HL-60 (cell line): ENCODE data around the gene FAM177A1.

Experiments
- GABPA ChIP-seq: IDR thresholded peaks from 2 replicates; pipeline ENCODE4 v1.6.1; 2012; ENCODE audit warnings: low read depth
- POLR2AphosphoS5 ChIP-seq: IDR thresholded peaks from 2 replicates; pipeline ENCODE4 v1.6.1; 2012; ENCODE audit warnings: low read depth
- SPI1 ChIP-seq: IDR thresholded peaks from 2 replicates; pipeline ENCODE4 v1.6.1; 2012; ENCODE audit warnings: low read depth, mild to moderate bottlenecking, borderline replicate concordance
- TF ChIP-seq, protein P1 (sequence below): IDR thresholded peaks from one replicate; pipeline ENCODE4 v1.5.1; 2011; ENCODE audit warnings: low read length, control low read depth, inconsistent platforms; ENCODE audit not compliant: insufficient read depth

DNA sequence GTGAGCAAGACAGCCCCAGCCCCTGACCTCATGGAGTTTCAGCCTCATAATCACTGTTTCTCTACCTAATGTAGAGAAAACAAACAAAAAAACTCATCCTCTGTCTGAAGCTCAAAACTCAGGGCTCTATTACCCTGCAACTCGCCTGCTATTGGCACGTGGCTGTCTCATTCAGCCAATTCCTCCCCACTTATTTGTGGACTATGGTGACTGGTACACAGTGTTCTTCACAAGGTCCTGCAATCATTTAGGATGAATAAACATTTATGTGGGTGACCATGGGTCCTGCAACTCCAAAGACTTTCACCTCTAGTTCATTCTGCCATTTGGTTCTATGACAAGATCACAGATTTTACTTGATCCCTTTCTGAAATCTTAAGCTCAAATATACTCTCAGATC lies 71.0 kb downstream of the FAM177A1 start:
- TF ChIP-seq, protein P1, sequence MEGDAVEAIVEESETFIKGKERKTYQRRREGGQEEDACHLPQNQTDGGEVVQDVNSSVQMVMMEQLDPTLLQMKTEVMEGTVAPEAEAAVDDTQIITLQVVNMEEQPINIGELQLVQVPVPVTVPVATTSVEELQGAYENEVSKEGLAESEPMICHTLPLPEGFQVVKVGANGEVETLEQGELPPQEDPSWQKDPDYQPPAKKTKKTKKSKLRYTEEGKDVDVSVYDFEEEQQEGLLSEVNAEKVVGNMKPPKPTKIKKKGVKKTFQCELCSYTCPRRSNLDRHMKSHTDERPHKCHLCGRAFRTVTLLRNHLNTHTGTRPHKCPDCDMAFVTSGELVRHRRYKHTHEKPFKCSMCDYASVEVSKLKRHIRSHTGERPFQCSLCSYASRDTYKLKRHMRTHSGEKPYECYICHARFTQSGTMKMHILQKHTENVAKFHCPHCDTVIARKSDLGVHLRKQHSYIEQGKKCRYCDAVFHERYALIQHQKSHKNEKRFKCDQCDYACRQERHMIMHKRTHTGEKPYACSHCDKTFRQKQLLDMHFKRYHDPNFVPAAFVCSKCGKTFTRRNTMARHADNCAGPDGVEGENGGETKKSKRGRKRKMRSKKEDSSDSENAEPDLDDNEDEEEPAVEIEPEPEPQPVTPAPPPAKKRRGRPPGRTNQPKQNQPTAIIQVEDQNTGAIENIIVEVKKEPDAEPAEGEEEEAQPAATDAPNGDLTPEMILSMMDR = no peak
- TF ChIP-seq POLR2AphosphoS5 = no peak
- no peak for TF ChIP-seq SPI1
- no peak for TF ChIP-seq GABPA
